GM18867 (cell line): Measurements from ENCODE around the gene CNNM3.

Source experiments
- ATAC-seq: cut with Tn5 transposase; IDR thresholded peaks from one replicate; pipeline ENCODE4 v1.9.1; 2021; ENCODE audit warnings: mild to moderate bottlenecking, moderate library complexity; ENCODE audit not compliant: unreplicated experiment

CNNM3 gene

DNA sequence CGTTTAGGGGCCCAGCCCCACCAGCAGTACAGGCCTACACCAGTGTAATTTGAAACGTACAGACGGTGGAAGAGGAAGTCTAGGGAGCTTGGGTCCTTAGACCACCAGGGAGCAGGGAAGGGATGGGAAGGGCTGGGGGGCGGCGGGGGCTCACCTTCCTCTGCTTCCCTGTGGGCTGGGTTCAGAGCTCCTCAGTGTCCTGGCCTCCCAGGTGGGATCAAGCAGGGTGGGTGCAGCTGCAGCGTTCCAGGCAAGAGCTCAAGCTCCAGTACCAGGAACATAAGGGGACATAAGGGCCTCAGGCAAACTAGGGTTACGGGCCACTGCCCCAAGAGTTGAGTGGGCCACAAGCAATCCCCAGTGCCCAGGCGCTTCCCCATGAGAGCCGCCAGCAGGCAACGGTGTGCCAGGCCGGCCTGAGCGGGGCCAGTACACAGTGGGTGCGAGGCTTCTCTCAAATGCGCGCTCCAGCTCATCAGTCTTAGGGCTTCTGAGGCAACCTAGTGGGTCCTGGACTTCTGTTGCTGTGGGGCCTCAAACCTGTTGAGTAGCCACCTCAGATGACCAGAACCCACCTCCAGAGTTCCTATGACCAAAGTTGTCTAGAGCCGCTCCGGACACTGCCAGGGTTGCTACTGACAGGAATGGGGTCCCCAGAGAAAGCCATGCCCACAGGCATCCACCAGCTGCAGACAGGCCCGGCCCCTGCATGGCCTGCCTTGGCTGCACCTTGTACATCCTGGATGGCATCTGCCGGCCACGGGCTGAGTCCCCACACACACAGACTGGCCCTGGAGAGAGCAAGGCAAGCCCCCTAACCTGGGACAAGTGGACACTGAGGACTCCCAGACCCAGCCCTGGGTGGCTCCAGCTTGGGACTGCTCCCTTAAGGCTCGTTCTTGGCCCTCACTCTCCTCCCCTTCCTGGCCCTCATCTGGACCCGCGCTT lies 22.6 kb downstream of the CNNM3 start:
- ATAC-seq = no peak

DNA sequence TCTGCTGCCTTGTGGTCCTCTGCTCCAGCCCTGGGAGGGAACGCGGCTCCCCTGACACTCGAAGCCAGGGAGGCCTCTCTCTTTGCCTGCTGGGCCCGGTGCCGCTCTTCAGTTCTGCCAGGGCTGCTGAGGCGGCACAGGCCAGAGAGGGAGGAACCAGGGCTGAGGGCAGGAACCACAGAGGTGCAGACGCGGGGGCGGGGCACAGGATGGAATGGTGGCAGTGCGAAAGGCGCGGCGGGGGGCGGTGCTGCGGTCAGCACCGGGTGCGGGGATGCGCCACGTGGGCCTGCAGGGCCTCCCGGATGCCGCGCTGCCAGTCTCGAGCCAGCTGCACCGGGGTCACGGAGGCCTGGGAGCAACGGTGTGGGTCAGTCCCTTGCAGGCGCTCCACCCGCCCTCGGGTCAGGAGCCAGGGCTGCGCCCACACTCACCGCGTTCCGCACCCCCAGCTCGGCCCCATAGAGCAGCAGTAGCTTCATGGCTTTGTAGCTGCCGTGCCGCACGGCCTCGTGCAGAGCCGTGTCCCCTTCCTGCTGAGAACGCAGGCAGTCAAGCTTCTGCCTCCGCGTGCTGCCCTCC lies 23.3 kb downstream of the CNNM3 start:
- peak; percentile 82 for ATAC-seq

DNA sequence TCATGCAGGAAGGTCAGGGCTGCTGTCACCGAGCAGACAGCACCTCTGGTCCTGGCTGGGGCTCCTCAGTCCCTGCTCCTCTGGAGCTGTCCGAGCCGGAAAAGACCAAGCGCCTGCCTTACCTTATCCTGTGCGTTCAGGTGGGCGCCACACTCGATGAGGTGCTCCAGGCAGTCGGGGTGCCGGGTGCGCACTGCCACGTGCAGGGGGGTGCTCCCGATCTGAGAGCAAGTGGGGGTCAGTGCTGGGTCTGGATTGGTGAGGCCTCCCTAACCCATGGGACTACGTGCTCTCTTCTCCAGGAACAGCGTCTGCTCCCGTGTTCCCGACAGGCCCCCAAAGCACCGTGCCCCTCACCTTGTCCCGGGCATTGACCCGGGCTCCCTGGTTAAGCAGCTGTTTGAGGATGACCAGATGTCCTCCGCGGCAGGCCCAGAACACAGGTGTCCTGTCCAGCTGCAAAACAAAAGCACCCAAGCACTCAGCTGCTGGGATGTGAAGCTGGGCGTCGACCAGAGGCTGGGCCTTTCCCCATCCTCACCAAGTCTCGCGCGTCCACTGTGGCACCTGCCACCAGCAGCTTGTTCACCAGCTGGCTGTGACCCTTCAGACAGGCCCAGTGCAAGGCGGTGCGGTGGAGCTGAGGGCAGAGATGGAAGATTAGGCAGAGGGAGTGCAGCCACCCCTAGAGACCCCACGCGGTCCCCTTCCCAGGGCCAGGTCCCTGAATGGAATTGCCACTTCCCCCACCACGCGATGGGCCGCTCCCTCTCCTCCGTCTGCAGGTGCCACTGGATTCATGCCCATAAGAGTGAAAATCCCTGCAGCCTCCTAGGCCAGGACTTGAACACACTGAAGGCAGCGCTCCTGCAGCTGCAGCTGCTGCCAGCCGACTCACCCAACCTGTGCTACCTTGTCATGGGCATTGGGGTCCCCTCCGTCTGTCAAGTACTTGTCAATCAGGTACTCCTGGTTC lies 24.1 kb downstream of the CNNM3 start:
- ATAC-seq = no peak

DNA sequence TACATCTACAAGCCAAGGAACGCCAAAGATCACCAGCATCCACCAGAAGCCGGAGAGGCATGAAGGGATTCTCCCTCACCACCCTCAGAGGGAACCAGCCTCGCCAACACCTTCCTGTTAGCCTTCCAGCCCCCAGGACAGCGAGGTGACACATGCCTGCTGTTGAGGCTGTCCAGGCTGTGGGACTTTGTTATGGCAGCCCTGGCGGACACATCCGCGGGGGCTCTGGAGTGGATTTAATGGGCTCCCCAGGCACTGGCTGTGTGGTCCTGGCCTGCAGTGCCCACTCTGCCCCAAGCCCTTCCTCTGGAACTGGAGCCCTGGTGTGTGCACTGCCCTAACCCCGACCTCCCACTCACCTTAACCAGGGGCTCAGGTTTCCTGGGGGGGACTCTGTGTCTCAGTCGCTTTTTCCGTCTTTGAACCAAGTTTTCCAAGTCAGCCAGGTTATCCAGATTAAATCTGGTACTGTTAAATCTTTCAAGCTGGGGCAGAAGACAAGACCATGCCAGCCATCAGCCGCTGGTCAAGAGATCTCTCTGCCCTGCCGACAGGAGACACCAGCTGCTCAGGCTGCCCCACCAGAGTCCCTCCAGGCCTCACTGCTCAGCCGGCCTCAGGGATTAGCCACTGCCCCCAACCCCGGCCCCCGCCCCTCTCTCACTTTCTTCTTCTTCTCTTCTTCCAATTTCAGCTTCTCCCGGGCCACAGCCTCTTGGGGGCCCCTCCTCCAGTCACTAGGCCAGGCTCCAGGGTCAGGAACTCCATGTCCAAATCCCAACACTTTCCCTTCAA lies 25.8 kb downstream of the CNNM3 start:
- ATAC-seq = no peak

DNA sequence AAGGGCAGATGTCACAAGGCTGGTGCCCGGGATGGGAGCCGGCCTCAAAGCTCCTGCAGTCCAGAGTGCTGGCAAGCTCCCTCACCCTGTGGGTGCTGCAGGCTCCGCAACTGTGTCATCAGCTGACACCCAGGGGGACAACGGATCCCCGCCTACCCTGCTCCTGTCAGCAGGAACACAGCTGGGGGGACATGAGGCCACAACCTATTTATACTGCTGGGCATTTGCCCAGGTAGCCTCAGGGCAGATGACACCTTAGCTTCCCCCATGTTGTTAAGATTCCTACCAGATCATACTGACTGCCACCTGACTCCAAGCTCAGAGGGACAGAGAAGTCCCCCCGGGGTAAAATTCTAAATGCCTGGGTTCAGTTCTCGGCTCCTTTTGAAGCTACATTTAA lies 26.5 kb downstream of the CNNM3 start:
- no peak for ATAC-seq

DNA sequence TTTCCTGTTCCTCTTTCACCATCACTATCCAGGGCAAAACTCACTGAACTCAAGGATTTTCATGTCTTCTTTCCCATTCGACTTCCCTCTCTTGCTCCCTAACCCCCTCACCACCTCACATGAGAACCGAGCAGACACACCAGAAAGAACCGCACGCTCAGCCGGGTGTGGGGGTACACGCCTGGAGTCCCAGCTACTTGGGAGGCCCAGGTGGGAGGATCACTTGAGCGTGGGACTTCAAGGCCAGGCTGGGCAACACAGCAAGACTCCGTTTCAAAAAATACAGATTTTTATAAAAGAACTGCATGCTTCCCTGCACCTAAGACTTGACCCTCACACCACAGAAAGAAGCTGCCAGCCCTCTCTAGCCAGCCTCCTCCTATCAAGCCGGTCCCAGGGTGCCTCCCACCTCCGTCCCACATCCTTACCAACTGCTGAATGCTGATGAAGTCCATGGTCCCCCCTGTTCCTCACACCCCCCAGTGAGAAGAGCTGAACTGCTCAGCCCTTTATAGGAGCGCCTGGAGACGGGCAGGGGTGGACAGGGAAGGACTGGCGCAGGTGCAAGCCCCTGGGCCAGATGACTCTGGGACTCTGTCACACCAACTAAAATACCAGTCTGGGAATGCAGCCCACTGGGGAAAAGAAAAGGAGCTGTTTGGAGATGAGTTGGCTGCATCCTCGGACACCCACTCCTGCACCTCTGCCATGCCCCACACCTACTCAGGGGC lies 27.6 kb downstream of the CNNM3 start, which contains the start of gene ANKRD23:
Gene ANKRD23, minus strand, starts transcription at position 484 of the 731 bp plus-strand sequence. Its CDS starts 29 bp downstream, at position 455.
- ATAC-seq = no peak

DNA sequence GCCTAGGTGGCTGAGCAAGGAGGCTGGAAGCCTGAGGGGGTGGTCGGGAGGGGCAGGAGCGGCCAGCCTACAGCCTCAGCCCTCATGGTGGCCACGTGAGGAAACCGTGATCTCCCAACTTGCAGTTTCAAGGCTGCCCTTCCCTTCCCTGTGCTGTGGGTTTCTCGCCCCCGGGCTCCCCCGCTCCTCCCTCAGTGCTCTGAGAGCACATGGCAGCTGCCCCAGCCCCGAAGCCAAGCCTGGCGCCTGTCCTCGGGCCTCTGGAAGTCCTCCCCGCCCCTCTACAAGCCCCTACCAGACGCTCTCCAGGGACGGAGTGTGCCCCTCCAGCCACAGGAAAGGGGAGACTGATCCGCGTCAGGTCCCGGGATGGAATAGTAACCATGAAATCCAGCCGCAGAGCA lies 28.3 kb downstream of the CNNM3 start:
- ATAC-seq = no peak

DNA sequence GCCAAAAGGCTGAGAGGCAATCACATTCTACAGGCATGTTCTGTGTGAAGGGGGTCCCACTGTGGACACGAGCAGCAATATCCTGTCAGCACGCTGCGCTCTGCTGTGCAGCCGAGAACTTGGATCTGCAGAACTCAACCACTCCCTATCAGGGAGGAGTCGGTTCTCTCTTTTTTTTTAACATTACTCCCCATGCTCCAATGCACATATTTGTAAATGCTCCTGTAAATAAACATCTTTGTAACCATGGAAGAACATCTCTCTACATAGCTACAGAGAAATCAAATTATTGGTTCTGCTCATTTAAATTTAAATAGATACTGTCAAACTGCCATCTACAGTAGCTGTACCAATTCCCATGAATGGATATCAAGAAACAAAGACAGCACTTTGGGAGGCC lies 30.8 kb downstream of the CNNM3 start:
- ATAC-seq = no peak

DNA sequence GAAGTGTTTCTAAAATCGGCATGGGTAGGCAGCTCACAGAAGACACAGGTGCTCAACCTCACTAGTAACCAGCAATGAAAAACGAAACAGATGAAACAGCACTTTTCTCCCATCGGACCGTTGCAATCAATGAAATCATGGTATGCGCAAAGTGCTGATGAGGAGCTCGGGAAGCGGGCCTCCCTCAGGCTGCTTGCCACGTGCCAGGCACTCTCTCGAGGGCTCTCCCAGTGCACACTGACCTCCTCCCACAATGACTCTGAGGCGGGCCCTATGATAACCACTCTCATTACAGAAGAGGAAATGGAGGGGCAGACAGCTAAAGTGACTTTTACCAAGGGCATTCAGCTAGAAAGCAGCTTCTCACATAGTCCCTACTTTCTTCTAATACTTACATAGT lies 31.5 kb downstream of the CNNM3 start:
- no peak for ATAC-seq

DNA sequence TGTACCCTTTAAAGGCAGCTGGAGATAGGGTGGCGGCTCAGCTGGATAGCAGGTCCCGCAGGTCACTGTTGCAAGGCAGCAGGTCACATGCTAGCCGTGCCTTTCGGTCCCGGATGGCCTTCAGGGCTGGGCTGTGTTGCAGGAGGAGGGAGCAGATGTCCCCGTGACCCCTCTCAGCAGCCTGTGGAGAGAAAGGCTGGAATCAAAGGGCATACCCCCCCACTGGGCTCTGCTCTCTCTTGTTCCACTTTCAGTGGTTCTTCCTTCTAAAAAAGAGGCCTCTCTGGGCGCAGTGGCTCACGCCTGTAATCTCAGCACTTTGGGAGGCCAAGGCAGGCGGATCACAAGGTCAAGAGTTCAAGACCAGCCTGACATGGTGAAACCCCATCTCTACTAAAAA lies 32.2 kb downstream of the CNNM3 start:
- no peak for ATAC-seq

DNA sequence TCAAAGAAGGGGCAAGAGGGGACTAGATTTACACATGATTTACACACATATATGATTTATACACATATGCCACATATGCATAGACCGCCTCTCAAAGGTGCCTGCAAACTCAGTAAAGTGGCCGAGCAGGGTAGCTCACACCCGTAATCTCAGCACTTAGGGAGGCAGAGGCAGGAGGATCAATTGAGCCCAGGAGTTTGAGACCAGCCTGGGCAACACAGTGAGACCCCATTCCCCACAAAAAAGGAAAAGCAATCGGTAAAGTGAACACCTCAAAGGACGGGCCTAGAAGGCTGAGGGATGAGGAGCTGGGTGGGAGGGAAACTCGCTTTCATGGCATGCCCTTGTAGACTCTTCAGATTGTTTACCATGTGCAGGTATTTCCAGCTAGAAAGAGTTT lies 36.6 kb downstream of the CNNM3 start:
- no peak for ATAC-seq

DNA sequence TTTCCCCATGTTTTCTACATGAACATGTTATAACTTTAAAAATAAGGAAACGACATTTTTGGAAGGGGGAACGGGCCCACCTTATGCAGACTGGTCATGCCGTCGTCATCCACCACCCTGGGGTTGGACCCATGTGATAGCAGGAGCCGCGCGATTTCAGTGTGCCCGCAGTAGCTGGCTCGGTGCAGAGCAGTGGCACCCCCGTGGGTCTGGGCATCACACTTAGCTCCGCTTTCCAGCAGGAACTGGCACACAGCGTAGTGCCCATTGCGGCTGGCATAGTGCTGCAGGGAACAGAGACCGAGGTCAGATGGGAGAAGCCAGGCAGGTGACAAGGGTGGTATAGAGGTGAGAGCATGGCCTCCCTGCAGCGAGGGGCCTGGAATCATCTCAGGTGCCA lies 37.3 kb downstream of the CNNM3 start:
- ATAC-seq = no peak

DNA sequence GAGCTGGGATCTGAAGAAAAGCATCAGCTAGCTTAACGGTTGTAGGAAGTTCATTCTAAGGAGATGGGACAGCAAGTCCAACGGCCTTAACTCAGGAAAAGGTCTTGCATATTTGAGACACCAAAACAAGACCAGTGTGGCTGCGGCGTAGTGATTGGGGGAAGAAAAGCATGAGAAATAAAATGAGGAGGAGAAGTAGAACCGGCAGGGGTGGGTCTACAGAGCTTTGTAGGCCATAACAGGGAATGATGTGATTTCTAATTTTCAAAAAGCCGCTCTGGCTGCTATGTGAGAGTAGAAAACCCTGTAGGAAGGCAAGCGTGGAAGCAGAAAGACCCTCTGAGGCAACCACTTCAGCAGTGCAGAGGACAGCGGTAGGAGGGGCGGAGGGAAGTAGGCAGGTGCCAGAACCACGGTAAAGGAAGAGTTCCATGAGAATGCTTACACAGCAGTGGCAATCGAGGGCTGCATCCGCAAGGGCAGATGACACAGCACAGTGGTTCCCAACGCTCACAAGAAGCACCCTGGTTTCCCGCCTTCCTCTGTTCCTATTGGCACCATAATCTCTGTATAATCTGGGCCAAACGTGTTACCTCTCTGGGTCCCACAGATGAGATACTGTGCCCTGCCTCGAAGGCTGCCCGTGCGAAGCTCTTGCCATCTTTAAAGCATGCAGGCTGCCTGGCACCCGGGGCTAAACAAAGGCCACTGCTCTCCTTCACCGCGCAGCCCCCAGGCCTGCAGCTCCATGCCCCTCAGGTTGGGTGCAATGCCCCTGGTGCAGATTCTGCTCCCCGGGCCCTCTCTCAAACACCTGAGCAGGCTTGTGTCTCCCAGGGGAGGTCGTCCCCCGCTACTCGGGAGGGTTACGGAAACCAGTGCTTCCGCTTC lies 41.0 kb downstream of the CNNM3 start:
- ATAC-seq = no peak

DNA sequence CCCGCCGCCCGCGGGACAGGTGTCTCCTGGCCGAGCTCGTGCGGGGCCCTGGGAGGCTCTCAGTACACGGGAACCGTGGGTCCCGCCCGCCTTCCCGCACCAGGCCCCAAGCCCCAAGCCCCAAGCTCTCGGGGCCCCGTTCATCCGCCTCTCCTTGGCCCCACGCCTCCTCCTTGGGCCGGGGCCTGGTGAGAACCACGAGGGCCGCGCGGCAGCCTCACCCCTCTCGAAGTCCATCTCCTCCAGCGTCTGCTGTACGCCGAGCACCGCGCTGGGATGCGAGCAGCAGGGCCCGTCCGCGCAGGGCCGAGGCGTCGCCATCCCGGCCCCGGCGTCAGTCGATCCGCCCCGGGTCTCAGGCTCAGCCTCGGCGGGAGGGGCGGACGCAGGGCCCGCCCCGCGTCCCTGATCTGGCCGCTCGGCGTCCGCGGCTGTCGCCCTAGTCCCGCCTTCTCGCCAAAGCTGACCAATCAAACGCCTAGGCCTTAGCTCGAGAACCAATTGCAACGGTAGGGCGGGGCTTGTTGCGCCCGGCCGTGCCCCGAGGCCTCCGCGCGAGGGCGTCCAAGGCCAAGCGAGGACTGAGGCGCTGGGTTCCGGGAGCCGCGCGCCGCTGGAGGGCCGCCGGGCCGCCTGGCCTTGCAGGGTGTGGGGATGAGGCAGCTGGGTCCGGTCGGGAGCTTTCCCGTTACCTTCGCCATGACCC lies 41.8 kb downstream of the CNNM3 start, which contains the start of gene ANKRD39:
Gene ANKRD39, minus strand, starts transcription at position 350 of the 706 bp plus-strand sequence. Its CDS starts 29 bp downstream, at position 321.
- peak; percentile 91 for ATAC-seq

DNA sequence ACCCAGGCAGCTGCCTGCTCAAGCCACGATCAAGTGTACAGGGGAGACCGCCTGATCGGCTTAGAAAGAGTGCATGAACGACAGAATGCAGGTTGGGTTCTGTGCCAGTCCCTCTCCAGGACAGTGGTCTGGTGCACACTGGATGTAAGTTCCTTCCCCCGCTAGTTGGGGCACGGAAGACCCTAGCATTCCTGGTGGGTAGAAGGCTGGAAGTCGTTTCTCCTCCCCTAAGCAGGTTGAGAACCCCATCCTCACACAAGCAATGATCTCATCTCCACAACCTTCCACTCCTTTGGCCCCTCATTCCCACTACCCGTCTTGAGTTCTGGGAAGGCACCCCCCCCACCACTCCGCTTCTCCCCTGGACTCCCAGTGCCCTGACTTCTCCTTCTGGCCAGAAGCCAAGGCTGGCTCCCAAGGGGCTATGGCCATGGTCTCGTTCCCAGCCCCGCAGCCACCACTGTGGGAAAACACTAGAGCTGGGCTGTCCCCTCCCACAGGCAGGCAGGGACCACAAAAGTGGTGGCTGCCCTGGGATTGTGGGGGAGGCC lies 43.1 kb downstream of the CNNM3 start:
- no peak for ATAC-seq

DNA sequence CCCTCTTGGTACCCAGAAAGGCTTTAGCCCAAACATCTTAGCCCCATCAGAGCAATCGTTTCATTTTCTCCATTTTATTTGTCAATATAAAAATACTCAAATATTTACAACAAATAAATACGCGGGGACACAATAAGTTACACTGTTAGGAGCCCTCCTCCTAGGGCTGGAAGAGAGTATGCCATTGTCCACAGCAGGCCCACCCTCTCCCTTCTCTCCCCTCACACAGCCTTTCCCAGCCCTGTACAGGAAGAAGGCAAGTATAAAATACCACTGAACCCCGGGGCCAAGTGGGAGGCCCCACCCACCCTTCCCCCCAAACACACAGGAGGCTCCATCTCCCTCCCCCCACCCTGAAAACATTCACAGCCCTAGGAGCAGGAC lies 43.6 kb downstream of the CNNM3 start:
- ATAC-seq = no peak
